ACHN (cell line): ENCODE measurements around the gene TMEM187.

Source experiments
- DNase-seq: peaks from one replicate; pipeline ENCODE4 v3.0.0-alpha.2; 2015
- in situ Hi-C: cut with HindIII; loops from 2 replicates; pipeline ENCODE4 v1.10.0; 2017; ENCODE audit warnings: low sequenced_read_pairs, low pct_ligation_motif_present, low pct_unique_long_range_greater_than_20kb

TMEM187 gene

GRCh38 chrX:153951683-153952372, 20.7 kb upstream of the TMEM187 start:
- in situ Hi-C loops: no loop called here
- no peak for DNase-seq

- in situ Hi-C loops: no loop called here
- no peak for DNase-seq
These were observed 20.1 kb upstream of the TMEM187 start for GRCh38 chrX:153952373-153953026.

GRCh38 chrX:153953342-153953830, 19.2 kb upstream of the TMEM187 start:
- in situ Hi-C loops: no loop called here
- peak; percentile 47 for DNase-seq

- in situ Hi-C loops: no loop called here
- no peak for DNase-seq
These were observed 18.5 kb upstream of the TMEM187 start for GRCh38 chrX:153953892-153954557.

GRCh38 chrX:153954558-153955227, 17.9 kb upstream of the TMEM187 start:
- DNase-seq: no peak
- in situ Hi-C loops: no loop called here

GRCh38 chrX:153955228-153955732, 17.3 kb upstream of the TMEM187 start:
- DNase-seq: no peak
- in situ Hi-C loops: no loop called here

GRCh38 chrX:153956044-153956907, 16.3 kb upstream of the TMEM187 start:
- in situ Hi-C loops: no loop called here
- no peak for DNase-seq

GRCh38 chrX:153957224-153957623, 15.3 kb upstream of the TMEM187 start:
- in situ Hi-C loops: no loop called here
- DNase-seq: no peak

GRCh38 chrX:153958605-153959004, 13.9 kb upstream of the TMEM187 start:
- in situ Hi-C loops: no loop called here
- DNase-seq: no peak

GRCh38 chrX:153959649-153960048, 12.9 kb upstream of the TMEM187 start:
- in situ Hi-C loops: no loop called here
- DNase-seq: no peak

- no peak for DNase-seq
- in situ Hi-C loops: no loop called here
These were observed 12.5 kb upstream of the TMEM187 start for GRCh38 chrX:153960077-153960476.

- DNase-seq: no peak
- in situ Hi-C loops: no loop called here
These were observed 11.8 kb upstream of the TMEM187 start for GRCh38 chrX:153960786-153961185.

GRCh38 chrX:153961292-153961691, 11.3 kb upstream of the TMEM187 start:
- in situ Hi-C loops: no loop called here
- no peak for DNase-seq

- in situ Hi-C loops: no loop called here
- DNase-seq: no peak
These were observed 9.0 kb upstream of the TMEM187 start for GRCh38 chrX:153963546-153963945.

GRCh38 chrX:153964105-153964504, 8.4 kb upstream of the TMEM187 start:
- no peak for DNase-seq
- in situ Hi-C loops: no loop called here

- in situ Hi-C loops: no loop called here
- DNase-seq: no peak
These were observed 7.1 kb upstream of the TMEM187 start for GRCh38 chrX:153965406-153965805.

GRCh38 chrX:153966283-153966688, 6.3 kb upstream of the TMEM187 start:
- in situ Hi-C loops: no loop called here
- DNase-seq: no peak

GRCh38 chrX:153966841-153967535, 5.6 kb upstream of the TMEM187 start:
- in situ Hi-C loops: no loop called here
- no peak for DNase-seq
